ENCODE data around the gene LRP5.
"Not testable (repeated sequence)": the region's sequence is repeated elsewhere in the genome, so short reads cannot be mapped to it uniquely, and the experiment has no call there.

The LRP5 gene

DNA sequence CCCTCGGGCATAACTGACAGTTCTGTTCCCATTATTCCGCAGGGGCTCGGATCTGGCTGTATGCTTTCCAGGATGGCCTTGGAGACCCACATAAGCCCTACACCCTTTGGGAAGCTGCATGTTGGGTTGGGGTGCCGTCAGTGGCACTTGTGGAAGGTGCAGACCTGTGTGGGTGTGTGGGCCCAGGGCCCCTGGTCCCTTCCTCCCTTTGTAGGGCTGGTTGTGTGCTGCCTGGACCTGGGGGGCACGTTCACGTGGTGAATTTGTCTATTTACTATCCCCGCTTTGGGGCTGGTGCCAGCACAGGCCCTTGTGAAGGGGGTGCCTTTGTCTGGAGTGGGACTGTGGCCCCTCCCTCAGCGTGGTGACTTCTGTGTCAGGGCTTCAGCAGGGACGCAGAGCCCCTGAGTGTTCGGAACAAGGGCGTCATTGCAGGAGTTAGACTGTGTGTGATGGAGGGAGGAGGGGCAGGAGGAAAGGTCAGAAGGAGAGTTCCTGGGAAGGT is 133.2 kb downstream of the LRP5 start:
- no peak overlapping the region for H3K27ac ChIP-seq (ENCODE audit: low read depth, low read length)
- TF ChIP-seq EZH2phosphoT487 (IDR thresholded peaks at IDR 0.05; ENCODE audit: borderline replicate concordance, low read length) = no peak
- TF ChIP-seq, protein P1, sequence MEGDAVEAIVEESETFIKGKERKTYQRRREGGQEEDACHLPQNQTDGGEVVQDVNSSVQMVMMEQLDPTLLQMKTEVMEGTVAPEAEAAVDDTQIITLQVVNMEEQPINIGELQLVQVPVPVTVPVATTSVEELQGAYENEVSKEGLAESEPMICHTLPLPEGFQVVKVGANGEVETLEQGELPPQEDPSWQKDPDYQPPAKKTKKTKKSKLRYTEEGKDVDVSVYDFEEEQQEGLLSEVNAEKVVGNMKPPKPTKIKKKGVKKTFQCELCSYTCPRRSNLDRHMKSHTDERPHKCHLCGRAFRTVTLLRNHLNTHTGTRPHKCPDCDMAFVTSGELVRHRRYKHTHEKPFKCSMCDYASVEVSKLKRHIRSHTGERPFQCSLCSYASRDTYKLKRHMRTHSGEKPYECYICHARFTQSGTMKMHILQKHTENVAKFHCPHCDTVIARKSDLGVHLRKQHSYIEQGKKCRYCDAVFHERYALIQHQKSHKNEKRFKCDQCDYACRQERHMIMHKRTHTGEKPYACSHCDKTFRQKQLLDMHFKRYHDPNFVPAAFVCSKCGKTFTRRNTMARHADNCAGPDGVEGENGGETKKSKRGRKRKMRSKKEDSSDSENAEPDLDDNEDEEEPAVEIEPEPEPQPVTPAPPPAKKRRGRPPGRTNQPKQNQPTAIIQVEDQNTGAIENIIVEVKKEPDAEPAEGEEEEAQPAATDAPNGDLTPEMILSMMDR (IDR thresholded peaks at IDR 0.05; ENCODE audit: low read depth, low read length, poor library complexity, severe bottlenecking) = no peak

DNA sequence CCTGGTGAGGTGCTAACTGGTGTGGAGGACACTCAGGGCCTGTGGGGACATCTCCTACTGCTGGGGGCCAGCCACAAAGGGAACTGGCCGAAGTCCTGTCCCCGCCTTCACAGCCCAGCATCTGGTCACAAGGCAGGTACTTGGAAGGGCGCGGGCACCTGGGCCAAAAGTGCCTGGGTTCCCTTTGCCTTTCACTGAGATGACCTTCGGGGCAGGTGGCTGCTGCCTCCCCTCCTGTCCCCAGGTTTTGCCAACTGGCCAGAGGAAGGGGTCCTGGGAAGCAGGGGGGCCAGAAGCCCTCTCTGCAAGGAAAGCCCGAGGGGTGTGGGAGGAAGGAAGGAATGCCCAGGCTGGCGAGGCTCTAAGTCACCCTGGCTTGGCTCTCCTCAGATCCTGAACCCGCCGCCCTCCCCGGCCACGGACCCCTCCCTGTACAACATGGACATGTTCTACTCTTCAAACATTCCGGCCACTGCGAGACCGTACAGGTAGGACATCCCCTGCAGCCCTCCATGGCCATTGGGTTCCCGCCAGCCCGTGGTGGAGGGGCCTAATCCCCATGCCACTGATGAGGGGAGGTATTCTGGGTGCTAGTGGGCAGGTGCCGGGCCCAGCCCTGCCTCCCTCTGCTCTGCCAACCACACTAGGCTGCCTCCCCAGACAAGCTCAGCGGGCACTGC is 133.8 kb downstream of the LRP5 start:
- Histone ChIP-seq H3K27me3 (ENCODE audit: control insufficient read depth, low read length) (no peaks in the 10 kb centered on the region), H4K20me1 (ENCODE audit: control insufficient read depth, insufficient read depth, low read depth, low read length) (no peaks in the 10 kb centered on the region), H3K79me2 (ENCODE audit: control insufficient read depth, low read length) (no peaks in the 10 kb centered on the region), H3K27ac (ENCODE audit: low read depth, low read length) (no peak overlapping the region), H3F3A (ENCODE audit: control insufficient read depth, insufficient read depth) (no peaks in the 10 kb centered on the region), H3K36me3 (ENCODE audit: control insufficient read depth, low read length) (no peaks in the 10 kb centered on the region), H3K4me3 (ENCODE audit: low read length) (no peak overlapping the region), H3K9me3 (ENCODE audit: control insufficient read depth, insufficient read depth, low read length) (no peaks in the 10 kb centered on the region), H3K4me2 (ENCODE audit: low read length) (no peak overlapping the region), H3K9me2 (replicated peaks; ENCODE audit: control insufficient read depth, low read length) (no peaks in the 10 kb centered on the region), H3K4me1 (ENCODE audit: control insufficient read depth, low read length) (peaks cover 10% of the 10 kb centered on the region)
- no peak for TF ChIP-seq EZH2phosphoT487 (IDR thresholded peaks at IDR 0.05; ENCODE audit: borderline replicate concordance, low read length)
- TF ChIP-seq, protein P1 (IDR thresholded peaks at IDR 0.05; ENCODE audit: low read depth, low read length, poor library complexity, severe bottlenecking) = no peak

More for the DNA sequence above, 133.2 kb downstream of the LRP5 start:
- Histone ChIP-seq H3K4me2 (ENCODE audit: low read length) (no peak overlapping the region), H3K9me2 (replicated peaks; ENCODE audit: control insufficient read depth, low read length) (no peaks in the 10 kb centered on the region), H3K9me3 (ENCODE audit: control insufficient read depth, insufficient read depth, low read length) (no peaks in the 10 kb centered on the region), H3K4me3 (ENCODE audit: low read length) (no peak overlapping the region), H3K4me1 (ENCODE audit: control insufficient read depth, low read length) (peaks cover 12% of the 10 kb centered on the region), H3F3A (ENCODE audit: control insufficient read depth, insufficient read depth) (no peaks in the 10 kb centered on the region), H3K79me2 (ENCODE audit: control insufficient read depth, low read length) (no peaks in the 10 kb centered on the region), H3K27me3 (ENCODE audit: control insufficient read depth, low read length) (no peaks in the 10 kb centered on the region), H4K20me1 (ENCODE audit: control insufficient read depth, insufficient read depth, low read depth, low read length) (no peaks in the 10 kb centered on the region), H3K36me3 (ENCODE audit: control insufficient read depth, low read length) (no peaks in the 10 kb centered on the region)

DNA sequence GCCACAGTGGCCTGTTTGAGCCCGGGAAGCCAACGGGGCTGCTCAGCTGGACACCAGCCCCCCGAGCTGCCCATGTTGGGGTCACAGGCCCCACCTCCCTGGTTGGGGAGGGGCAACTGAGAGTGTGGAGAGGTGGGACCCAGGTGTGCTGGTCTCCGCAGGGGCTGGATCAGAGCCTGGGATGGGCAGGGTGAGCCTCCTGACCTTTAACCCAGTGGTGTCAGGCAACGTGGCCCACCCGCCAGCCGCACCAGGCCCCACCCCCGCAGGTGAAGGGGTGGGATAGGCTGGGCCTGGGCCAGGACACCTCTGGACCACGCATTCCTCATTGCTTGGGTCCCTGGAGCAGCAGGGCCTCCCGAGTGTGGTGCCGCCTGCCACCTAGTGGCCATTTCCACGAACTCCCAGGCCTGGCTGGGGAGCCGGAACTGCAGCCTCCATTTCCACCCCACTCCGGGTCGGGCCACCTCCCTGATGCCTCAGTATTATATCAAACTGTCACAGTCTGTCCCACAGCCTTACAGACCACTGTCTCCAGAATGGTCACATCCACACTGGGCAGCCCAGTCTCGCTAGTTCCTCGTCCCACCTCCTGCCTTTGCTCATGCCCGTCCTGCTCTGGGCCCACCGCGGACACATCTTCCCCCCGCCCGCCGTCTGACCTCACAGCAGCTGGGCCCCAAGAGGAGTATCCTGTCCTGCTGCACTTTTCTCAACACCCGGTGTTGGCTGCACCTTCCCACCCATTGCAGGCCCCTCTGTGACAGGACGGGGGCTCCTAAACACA is 134.8 kb downstream of the LRP5 start:
- Histone ChIP-seq H3K36me3 (ENCODE audit: control insufficient read depth, low read length) (no peaks in the 10 kb centered on the region), H3K9me3 (ENCODE audit: control insufficient read depth, insufficient read depth, low read length) (no peaks in the 10 kb centered on the region), H3K27ac (ENCODE audit: low read depth, low read length) (no peak overlapping the region), H3K4me3 (ENCODE audit: low read length) (no peak overlapping the region), H3K79me2 (ENCODE audit: control insufficient read depth, low read length) (no peaks in the 10 kb centered on the region), H4K20me1 (ENCODE audit: control insufficient read depth, insufficient read depth, low read depth, low read length) (no peaks in the 10 kb centered on the region), H3K4me1 (ENCODE audit: control insufficient read depth, low read length) (no peaks in the 10 kb centered on the region), H3F3A (ENCODE audit: control insufficient read depth, insufficient read depth) (no peaks in the 10 kb centered on the region), H3K9me2 (replicated peaks; ENCODE audit: control insufficient read depth, low read length) (no peaks in the 10 kb centered on the region), H3K4me2 (ENCODE audit: low read length) (no peak overlapping the region), H3K27me3 (ENCODE audit: control insufficient read depth, low read length) (no peaks in the 10 kb centered on the region)
- TF ChIP-seq, protein P1 (IDR thresholded peaks at IDR 0.05; ENCODE audit: low read depth, low read length, poor library complexity, severe bottlenecking) = peak; percentile 94
- TF ChIP-seq EZH2phosphoT487 (IDR thresholded peaks at IDR 0.05; ENCODE audit: borderline replicate concordance, low read length) = no peak

DNA sequence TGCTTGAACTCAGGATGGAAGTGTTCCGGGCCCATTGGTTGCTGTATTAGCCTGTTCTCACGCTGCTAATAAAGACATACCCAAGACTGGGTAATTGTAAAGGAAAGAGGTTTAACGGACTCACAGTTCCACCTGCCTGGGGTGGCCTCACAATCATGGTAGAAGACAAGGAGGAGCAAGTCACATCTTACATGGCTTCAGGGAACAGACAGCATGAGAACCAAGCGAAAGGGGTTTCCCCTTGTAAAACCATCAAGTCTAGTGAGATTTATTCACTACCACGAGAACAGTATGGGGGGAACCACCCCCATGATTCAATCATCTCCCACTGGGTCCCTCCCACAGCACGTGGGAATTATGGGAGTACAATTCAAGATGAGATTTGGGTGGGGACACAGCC is 135.5 kb downstream of the LRP5 start:
- H3K36me3 ChIP-seq (ENCODE audit: control insufficient read depth, low read length); H3K9me2 ChIP-seq (replicated peaks; ENCODE audit: control insufficient read depth, low read length); H3F3A ChIP-seq (ENCODE audit: control insufficient read depth, insufficient read depth); H3K4me3 ChIP-seq (ENCODE audit: low read length); H3K27ac ChIP-seq (ENCODE audit: low read depth, low read length); H3K79me2 ChIP-seq (ENCODE audit: control insufficient read depth, low read length); H3K4me2 ChIP-seq (ENCODE audit: low read length); H3K9me3 ChIP-seq (ENCODE audit: control insufficient read depth, insufficient read depth, low read length); H4K20me1 ChIP-seq (ENCODE audit: control insufficient read depth, insufficient read depth, low read depth, low read length); H3K27me3 ChIP-seq (ENCODE audit: control insufficient read depth, low read length); H3K4me1 ChIP-seq (ENCODE audit: control insufficient read depth, low read length): not testable (repeated sequence)
